Fibroblast of the conjunctiva (primary cell): ENCODE measurements around the gene CBFB.

Experiments used
- DNase-seq: peaks from one replicate; pipeline ENCODE4 v3.0.0-alpha.2; 2010; ENCODE audit warnings: low read depth

CBFB gene

GRCh38 chr16:67016681-67017420 is 12.1 kb upstream of the CBFB start:
- DNase-seq = no peak

- DNase-seq = no peak
Measured at GRCh38 chr16:67017421-67017750, 11.6 kb upstream of the CBFB start.

DNA sequence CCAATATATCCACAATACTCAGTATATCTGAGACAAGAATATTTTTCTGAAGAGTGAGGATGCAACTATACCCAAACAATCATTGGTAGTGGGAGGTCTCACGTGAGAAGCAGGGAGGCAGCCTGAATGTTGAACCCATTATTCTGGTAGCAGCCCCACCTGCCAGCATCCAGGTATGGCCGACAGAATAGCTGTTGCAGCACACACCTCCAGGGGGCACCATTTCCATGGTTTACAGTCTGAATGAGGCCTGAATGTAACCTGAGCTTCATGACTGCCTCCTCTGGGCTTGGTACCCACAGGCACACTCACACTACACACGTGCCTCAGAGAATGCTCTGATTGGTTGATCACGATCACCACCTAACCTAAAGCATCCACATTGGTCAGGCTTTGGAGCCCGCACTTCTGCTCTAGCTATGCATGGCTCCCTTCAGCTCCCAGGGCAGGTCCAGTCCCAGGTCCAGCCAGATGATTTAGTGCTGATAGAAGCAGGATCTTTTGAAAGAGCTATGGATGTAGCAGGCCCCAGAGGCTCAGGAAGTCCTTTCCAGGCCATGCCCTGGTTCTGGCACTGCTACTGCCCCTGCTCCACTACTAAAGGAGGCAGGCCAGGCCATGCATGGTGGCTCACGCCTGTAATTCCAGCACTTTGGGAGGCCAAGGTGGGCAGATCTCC is 11.0 kb upstream of the CBFB start:
- DNase-seq = peak; percentile 89

DNA sequence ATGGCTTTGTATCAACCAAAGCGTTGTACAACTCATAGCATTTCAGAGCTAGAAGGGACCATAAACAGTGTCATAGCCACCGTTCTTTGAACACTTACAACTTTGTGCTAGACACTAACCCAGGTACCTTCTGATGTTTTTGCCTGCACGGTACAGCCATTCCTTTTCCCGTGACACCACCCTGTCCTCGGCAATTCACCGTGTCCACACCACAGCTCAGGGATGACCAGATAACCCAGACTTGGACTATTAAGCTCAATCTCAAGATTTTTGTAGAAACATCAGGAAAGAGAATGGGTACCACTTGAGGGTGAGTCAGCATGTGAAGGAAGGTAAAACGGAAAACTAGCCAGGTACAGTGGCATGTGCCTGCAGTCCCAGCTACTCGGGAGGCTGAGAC is 9.8 kb upstream of the CBFB start:
- DNase-seq = no peak

- no peak for DNase-seq
Measured at GRCh38 chr16:67021321-67021720, 7.6 kb upstream of the CBFB start.

GRCh38 chr16:67022531-67023214 is 6.3 kb upstream of the CBFB start:
- DNase-seq = no peak

GRCh38 chr16:67023689-67024088 is 5.3 kb upstream of the CBFB start:
- no peak for DNase-seq

DNA sequence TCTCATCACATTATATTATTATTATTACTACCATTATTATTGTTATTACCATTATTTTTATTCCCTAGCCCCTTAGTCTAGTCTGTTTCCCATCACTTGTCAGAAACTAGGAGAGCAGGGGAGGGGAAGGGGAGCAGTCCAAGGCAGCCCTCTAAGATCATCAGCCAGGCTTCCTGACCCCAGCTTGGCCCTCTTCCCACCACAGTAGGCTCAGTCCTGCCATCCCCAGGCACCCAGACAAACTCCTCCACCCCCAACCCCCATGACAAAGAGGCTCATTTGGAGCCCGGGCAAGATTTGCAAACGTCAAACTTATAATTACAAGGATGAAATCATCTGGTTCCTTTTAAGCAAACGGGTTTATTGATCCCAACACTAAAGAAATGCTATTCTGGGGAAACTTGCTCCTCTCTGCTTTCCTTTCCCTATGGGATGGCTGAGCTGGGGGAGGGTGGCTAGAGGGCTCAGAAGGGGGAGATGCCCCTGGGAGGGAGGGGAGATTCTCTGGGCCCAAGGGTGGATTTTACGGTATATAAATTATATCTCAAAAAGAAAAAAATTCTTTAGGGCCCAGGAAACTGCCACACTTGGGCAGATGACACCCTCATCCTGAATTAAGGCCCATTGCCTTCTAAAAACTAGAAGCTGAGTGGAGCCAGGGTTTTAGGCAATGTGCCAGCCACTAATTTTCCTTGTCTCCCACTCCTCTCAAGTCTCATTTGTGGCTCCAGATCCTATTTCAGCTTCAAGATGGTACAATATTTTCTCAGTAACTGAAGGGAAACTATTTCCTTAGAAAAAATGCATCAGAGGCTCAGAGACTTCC is 4.4 kb upstream of the CBFB start:
- DNase-seq = no peak

DNA sequence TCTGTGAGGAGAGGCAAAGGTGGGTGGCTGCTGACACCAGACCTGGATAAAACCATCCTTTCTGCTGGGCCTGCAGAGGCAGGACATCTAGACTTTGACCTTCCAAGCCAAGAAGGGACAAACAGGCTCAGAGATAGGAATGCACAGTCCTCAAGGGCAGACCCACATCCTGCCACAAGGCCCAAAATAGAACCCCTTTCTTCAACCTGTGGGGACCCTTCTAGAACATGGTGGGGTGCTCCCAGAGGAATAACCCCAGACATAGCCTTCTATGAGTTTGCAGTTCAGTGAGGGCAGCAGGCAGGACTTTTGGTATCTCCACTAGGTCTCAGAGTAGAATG is 3.8 kb upstream of the CBFB start:
- no peak for DNase-seq

DNA sequence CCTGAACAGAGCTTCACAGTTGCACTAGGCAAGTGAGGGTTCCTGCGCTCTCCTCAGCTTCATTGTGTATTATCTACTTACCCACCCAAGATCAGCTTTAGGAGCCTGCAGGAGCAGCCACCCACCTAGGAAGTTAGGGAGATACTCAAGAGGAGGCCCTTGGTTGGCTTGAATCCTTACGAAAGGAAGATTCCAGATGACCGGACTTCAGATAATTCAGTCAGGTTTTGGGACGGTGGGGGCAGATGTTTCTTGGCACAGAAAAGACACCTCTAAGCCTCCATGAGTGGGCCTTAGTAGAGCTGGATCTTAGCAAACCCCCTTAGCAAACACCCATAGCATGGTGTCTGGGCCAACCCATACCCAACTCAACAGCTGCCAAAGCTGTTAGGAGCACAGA is 2.4 kb upstream of the CBFB start:
- no peak for DNase-seq

DNA sequence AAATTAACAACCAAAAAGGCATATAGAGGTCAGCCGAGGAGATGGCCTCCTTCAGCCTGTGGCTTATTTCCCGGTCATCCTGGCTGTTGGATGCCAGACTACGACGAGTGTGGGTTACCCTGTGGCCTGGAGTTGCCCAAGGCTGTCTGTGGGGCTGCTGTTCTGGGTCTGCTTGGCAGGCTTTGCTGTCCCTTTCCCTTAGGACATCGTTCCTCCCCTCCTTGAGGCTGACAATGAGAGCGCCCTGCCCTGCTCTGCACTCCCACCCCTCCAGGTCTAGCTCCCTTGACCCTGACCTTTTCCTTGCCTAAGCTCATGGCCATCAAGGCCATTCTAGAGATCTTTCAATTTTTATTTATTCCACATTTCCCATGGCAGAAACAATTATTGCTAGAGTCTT is 1.9 kb upstream of the CBFB start:
- DNase-seq = no peak

DNA sequence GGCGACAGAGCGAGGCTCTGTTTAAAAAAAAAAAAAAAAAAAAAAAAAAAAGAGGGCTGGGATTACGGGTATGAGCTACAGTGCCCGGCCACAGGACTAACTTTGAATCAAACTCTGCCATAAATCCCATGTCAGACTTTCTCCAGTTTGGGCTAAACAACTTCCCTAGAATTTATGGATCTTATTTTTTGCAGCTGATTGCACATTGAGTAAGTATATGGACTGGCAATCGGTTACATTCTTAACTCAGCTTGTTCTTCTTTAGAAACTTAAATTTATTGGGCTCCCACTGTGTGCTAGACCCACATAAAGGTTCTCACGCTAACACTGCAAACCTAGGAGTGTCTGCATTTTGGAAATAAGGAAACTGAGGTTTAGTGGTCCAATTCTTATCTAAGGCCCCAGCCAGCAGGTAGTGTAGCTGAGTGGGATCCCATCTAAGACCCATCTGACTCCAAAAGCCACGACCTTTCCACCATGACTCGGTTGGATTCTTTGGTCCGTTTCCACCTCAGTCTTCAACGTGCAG is 718 bp upstream of the CBFB start:
- DNase-seq = no peak

GRCh38 chr16:67029254-67030096 is 526 bp downstream of the CBFB start:
- peak; percentile 10 for DNase-seq

DNA sequence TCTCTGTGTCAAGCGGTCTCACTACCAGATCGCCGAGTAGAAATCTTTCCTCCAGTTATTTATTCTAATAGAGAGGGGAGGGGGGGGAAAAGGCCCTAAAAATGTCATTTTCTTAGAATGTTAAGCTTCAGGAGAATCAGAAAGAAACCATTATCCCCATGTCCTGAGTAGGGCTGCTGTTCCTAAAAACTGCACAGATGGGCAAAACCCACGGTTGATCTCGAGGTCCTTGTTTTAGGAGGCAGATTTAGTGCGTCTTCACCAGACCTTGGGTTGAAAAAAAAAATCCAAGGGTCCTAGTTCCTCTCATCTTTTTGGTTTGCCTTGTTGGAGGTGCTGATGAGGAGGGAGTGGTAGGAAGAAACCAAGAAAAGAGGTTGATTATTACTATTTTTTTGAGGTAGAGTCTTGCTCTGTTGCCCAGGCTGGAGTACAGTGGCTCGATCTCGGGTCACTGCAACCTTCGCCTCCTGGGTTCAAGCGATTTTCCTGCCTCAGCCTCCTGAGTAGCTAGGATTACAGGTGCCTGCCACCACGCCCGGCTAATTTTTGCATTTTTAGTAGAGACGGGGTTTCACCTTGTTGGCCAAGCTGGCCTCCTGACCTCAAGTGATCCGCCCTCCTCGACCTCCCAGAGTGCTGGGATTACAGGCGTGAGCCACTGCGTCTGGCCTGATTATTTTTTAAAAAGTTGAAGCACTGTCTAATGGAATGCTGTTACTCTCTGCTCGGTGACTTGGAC is 1.4 kb downstream of the CBFB start:
- DNase-seq = no peak

GRCh38 chr16:67034487-67034886 is 5.5 kb downstream of the CBFB start:
- DNase-seq = no peak

DNA sequence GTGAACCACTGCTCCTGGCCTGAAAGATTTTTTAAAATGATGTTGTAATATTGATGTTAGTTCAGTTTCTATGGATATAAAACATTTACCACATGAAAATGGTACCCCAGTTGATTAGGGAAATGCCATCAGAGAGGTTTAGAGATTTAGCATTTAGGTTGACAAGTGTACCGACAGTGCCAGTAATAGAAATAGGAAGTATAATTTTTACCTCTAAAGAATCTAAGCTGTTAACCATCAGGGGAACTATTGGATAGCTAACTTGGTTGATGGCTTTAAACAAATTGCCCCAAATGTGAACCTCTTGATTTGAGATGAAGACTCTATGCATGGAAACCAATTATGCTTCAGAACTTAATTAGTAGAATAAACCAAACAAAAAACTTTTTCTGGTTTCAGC is 6.4 kb downstream of the CBFB start:
- DNase-seq = no peak

GRCh38 chr16:67036323-67036741 is 7.4 kb downstream of the CBFB start:
- no peak for DNase-seq

DNA sequence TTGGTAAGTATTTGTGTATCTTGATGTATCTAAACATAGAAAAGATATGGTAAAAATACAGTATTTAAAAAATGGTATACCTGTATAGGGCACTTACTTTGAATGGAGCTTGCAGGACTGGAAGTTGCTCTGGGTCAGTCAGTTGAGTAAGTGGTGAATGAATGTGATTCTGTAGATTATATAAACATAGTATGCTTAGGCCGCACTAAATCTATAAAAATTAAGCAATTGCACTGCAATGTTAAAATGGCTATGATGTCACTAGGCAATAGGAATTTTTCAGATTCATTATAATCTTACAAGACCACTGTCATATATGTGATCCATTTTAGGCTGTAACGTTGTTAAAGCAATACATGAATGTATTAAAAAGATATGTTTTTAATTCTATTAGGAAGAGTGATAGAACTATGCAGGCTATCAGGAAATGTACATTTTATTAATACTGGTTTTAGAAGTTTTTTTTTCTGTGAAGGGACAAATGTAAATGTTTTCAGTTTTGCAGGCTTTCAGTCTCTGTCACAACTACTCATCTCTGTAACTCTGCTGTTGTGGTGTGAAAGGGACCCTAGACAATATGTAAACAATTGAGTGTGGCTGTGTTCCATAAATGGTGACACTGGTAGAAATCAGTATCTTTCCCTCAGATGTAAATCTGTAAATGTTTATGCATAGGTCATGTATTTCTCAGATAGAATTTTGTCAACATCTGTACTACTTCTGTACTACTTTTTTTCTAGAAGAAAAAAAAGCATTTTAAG is 10.5 kb downstream of the CBFB start:
- DNase-seq = no peak

GRCh38 chr16:67040166-67040565 is 11.2 kb downstream of the CBFB start:
- DNase-seq = no peak

DNA sequence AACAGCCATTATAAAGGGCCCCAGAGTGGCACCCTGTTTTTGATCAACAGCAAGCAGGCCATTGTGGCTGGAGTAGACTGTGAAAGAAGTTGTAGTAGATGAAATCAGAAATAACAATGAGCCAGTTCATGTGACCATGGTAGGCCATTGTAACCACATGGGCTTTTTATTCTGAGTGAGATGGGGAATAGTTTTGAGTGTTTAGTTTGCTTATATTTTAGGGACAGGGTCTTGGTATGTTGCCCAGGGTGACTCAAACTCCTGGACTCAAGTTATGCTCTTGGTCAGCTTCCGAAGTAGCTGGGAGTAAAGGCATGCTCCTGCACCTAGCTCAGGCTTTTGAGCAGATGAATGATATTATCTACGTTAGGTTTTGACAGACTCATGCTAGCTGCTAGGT is 12.0 kb downstream of the CBFB start:
- peak; percentile 5 for DNase-seq
